Spleen (tissue), 13 donors: ENCODE data around the gene SH3BGR. TPM values are rescaled to one million over a fixed set of nuclear protein-coding genes. Genes with fewer than 3 reads are reported as not detected.
"Not testable (repeated sequence)": the region's sequence is repeated elsewhere in the genome, so short reads cannot be mapped to it uniquely, and the experiment has no call there.

Experiments
- DNase-seq: peaks from one replicate; pipeline ENCODE4 v3.0.0-alpha.2; 2020
- H3K27ac ChIP-seq, 8 donors: fragments of 200-600 bp; sonication (generic) in 7 of 8; 1 replicate in 4 of 8; 2 replicates in 4 of 8; pipeline versions ENCODE4 v1.5.0 to v1.8.0; 2016 to 2021; ENCODE audit warnings: inconsistent platforms in 4 of 8, mild to moderate bottlenecking in 4 of 8, moderate library complexity in 1 of 8
- H3K27me3 ChIP-seq, 7 donors: fragments of 200-600 bp; sonication (generic) in 6 of 7; replicated peaks in 1 of 7; 1 replicate in 4 of 7; 2 replicates in 3 of 7; pipeline versions ENCODE4 v1.5.0 to v1.8.0; 2016 to 2021; ENCODE audit warnings: inconsistent platforms in 3 of 7, mild to moderate bottlenecking in 1 of 7
- H3K36me3 ChIP-seq, 6 donors: fragments of 200-600 bp; sonication (generic) in 5 of 6; 1 replicate in 4 of 6; 2 replicates in 2 of 6; pipeline versions ENCODE4 v1.5.0 to v1.8.0; 2016 to 2021; ENCODE audit warnings: inconsistent platforms in 2 of 6
- H3K4me1 ChIP-seq, 6 donors: fragments of 200-600 bp; sonication (generic) in 5 of 6; 1 replicate in 3 of 6; 2 replicates in 3 of 6; pipeline versions ENCODE4 v1.5.0 to v1.8.0; 2016 to 2021; ENCODE audit warnings: inconsistent platforms in 3 of 6
- H3K4me3 ChIP-seq, 8 donors: fragments of 200-600 bp; sonication (generic) in 7 of 8; 1 replicate in 4 of 8; 2 replicates in 4 of 8; pipeline versions ENCODE4 v1.5.0 to v1.8.0; 2016 to 2021; ENCODE audit warnings: inconsistent platforms in 4 of 8, mild to moderate bottlenecking in 4 of 8, moderate library complexity in 2 of 8
- H3K9me3 ChIP-seq, 8 donors: fragments of 200-600 bp; sonication (generic) in 7 of 8; 1 replicate in 4 of 8; 2 replicates in 4 of 8; pipeline versions ENCODE4 v1.5.0 to v1.8.0; 2016 to 2021; ENCODE audit warnings: inconsistent platforms in 4 of 8
- POLR2A ChIP-seq, 3 donors: fragments of 450-650 bp; IDR thresholded peaks; one replicate each; pipeline ENCODE4 v1.5.1; 2017; ENCODE audit warnings: antibody characterized with exemption in 3 of 3, mild to moderate bottlenecking in 1 of 3
- POLR2AphosphoS5 ChIP-seq, 3 donors: sonication (generic); formaldehyde crosslinking; IDR thresholded peaks; one replicate each; pipeline ENCODE4 v1.5.1; 2017; ENCODE audit warnings: antibody characterized with exemption in 3 of 3
- WGBS, 5 donors: extraction: QIAGEN DNeasy Blood & Tissue Kit in 3 of 5; methylation state at CpG; one replicate each; pipeline versions ENCODE4 v1.1.5 to v1.1.7; 2013 to 2018; 5-methylcytosine and 5-hydroxymethylcytosine counted together
- intact Hi-C: fragments of 100-400 bp; cut with DNase I; formaldehyde crosslinking; loops from one replicate; pipeline ENCODE4 v1.15.0; 2023; ENCODE audit warnings: low total_unique reads
- long read RNA-seq, 2 donors: transcript quantifications; one replicate each; lab custom pipeline, GENCODE V29; 2026
- polyA plus RNA-seq, 3 donors: library from polyadenylated mRNA; stranded (reverse); fragments of 200-250 nt; gene quantifications; one replicate each; pipeline ENCODE4 v1.2.1, GENCODE V29; 2013
- total RNA-seq, 7 donors: library from RNA; depleted of rRNA in 3 of 7; stranded (reverse); fragments of >200 nt in 3 of 7; fragmentation: NEBNext Ultra II Directional in 4 of 7; extraction: Animal tissue kit (Norgen Biotek cat#: 25700) in 4 of 7; gene quantifications; one replicate each; pipeline versions ENCODE4 v1.1.0 to v1.2.1, GENCODE V29; 2016 to 2021
- TF ChIP-seq, protein P1 (sequence below), 11 experiments: fragments of 200-600 bp in 7 of 11; fragments of 450-650 bp in 4 of 11; sonication (generic) in 4 of 11; IDR thresholded peaks in 8 of 11; conservative IDR thresholded peaks in 3 of 11; 1 replicate in 7 of 11; 2 replicates in 4 of 11; pipeline versions ENCODE4 v1.4.0 to v1.8.0; 2016 to 2021; ENCODE audit warnings: antibody characterized with exemption in 11 of 11, inconsistent platforms in 4 of 11, mild to moderate bottlenecking in 1 of 11
- donor health status: healthy with polysubstance abuse.
- donor health status: DM: no; HTN: no; CAD: no; lungs with moderate emphysema.
- donor health status: DM: no; HTN: no; CAD: no.
- donor health status: Bipolar disorder and iron deficiency.
- donor health status: healthy.
- donor health status: DM: no; HTN: no; CAD: no.
- donor health status: DM: yes; HTN: yes; CAD: no.

SH3BGR gene
- total RNA-seq (1 to 10 TPM in 5 of 7 donors, under 1 TPM in 2; 0.69 to 2.6 (median 1.3) TPM), polyA plus RNA-seq (1 to 10 TPM; 2.7 to 3.7 (median 3.7) TPM)
- long read RNA-seq, donor 1, result 0 reads
- long read RNA-seq, donor 2, partial matches to known transcripts, result 0 of 1 reads
- long read RNA-seq, donor 2, other reads (novel, unspliced or antisense), result 0 of 1 reads

- intact Hi-C loops, result no loop called here
- H3K27ac ChIP-seq, result no peak within 1 kb of the TSS
- no peak for DNase-seq
- no peaks in the 10 kb centered on the region for H3K9me3 ChIP-seq
- H3K4me1 ChIP-seq, result peaks cover 0 to 4% (median 2%) of the 10 kb centered on the region in 6 donors
- WGBS, 5 donors, result 69 to 82% (median 80%) methylated on average over 15 of the region's 15 CpGs
- H3K4me3 ChIP-seq, result no peak within 1 kb of the TSS
- H3K36me3 ChIP-seq, result no peaks in the 10 kb centered on the region
- H3K27me3 ChIP-seq, result peaks cover 0 to 3% (median 0%) of the 10 kb centered on the region in 7 donors
- TF ChIP-seq POLR2AphosphoS5 (IDR thresholded peaks at IDR 0.05), result no peak
- TF ChIP-seq, protein P1, sequence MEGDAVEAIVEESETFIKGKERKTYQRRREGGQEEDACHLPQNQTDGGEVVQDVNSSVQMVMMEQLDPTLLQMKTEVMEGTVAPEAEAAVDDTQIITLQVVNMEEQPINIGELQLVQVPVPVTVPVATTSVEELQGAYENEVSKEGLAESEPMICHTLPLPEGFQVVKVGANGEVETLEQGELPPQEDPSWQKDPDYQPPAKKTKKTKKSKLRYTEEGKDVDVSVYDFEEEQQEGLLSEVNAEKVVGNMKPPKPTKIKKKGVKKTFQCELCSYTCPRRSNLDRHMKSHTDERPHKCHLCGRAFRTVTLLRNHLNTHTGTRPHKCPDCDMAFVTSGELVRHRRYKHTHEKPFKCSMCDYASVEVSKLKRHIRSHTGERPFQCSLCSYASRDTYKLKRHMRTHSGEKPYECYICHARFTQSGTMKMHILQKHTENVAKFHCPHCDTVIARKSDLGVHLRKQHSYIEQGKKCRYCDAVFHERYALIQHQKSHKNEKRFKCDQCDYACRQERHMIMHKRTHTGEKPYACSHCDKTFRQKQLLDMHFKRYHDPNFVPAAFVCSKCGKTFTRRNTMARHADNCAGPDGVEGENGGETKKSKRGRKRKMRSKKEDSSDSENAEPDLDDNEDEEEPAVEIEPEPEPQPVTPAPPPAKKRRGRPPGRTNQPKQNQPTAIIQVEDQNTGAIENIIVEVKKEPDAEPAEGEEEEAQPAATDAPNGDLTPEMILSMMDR (IDR thresholded peaks at IDR 0.05 in 8 of 11, conservative IDR thresholded peaks at IDR 0.05 in 3 of 11), result no peak
- TF ChIP-seq POLR2A (IDR thresholded peaks at IDR 0.05), result no peak
Observed at GRCh38 chr21:39451332-39452206, at the start of gene SH3BGR. SH3BGR (plus strand) TSS chr21:39451970; CDS start chr21:39452097, 127 bp downstream.

DNA sequence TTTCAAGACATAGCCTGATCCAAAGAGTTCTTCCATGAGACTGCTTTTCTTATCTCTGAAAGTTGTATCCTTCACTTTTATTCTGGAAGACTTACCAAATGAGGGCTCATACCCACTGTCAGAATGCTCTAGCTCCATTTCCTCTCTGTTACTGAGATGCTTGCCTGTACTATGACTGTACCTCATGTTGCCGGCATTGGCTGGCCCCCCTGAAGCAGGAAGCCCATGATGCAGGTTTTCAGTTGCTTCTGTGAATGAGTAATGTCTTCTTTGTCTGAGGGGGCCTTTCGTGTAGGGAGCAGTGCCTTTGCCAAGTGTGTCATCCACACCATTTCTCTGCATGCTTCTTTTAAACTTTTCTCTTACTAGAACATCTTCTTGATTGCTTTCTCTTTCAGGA is 45.7 kb upstream of the SH3BGR start:
- H3K4me1 ChIP-seq, result no peaks in the 10 kb centered on the region
- H3K9me3 ChIP-seq, result peaks cover 0 to 9% (median 4%) of the 10 kb centered on the region in 8 donors
- intact Hi-C loops, result no loop called here
- DNase-seq, result no peak
- no peaks in the 10 kb centered on the region for H3K27me3 ChIP-seq
- no peak overlapping the region for H3K27ac ChIP-seq
- H3K36me3 ChIP-seq, result peaks cover 0 to 42% (median 18%) of the 10 kb centered on the region in 6 donors
- H3K4me3 ChIP-seq, result no peak overlapping the region
- TF ChIP-seq POLR2AphosphoS5 (IDR thresholded peaks at IDR 0.05), result no peak
- 83 to 98% (median 93%) methylated on average over 2 of the region's 2 CpGs for WGBS, 5 donors

DNA sequence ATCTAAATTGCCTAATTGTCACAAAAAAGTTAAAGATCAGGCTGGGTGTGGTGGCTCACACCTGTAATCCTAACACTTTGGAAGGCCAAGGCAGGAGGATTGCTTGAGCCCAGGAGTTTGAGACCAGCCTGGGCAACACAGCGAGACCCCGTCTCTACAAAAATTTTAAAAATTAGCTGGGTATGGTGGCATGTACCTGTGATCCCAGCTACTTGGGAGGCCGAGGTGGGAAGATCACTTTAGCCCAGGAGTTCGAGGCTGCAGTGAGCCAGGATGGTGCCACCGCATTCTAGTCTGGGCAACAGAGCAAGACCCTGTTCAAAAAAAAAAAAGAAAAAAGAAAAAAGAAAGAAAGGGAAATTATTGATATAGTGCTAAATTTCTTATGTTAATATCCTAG is 32.6 kb upstream of the SH3BGR start:
- WGBS, 5 donors, result 93 to 98% (median 97%) methylated on average over 5 of the region's 5 CpGs

GRCh38 chr21:39422527-39423241 is 29.1 kb upstream of the SH3BGR start:
- WGBS, 5 donors, result 71 to 84% (median 75%) methylated on average over 5 of the region's 5 CpGs
- intact Hi-C loops, result no loop called here

More for the DNA sequence above, 32.6 kb upstream of the SH3BGR start:
- H3K4me3 ChIP-seq, H3K36me3 ChIP-seq, H3K27me3 ChIP-seq, H3K4me1 ChIP-seq, H3K27ac ChIP-seq, intact Hi-C loops, H3K9me3 ChIP-seq, DNase-seq: not testable (repeated sequence)

More at GRCh38 chr21:39422527-39423241, 29.1 kb upstream of the SH3BGR start:
- Histone ChIP-seq H3K36me3 (no peaks in the 10 kb centered on the region), H3K27ac (no peak overlapping the region), H3K9me3 (no peaks in the 10 kb centered on the region), H3K27me3 (no peaks in the 10 kb centered on the region), H3K4me3 (no peak overlapping the region), H3K4me1 (no peaks in the 10 kb centered on the region)
- no peak for TF ChIP-seq POLR2A (IDR thresholded peaks at IDR 0.05)
- TF ChIP-seq, protein P1 (IDR thresholded peaks at IDR 0.05 in 8 of 11, conservative IDR thresholded peaks at IDR 0.05 in 3 of 11), result no peak
- no peak for TF ChIP-seq POLR2AphosphoS5 (IDR thresholded peaks at IDR 0.05)
- no peak for DNase-seq
